Karpas-422 (cell line): ENCODE measurements around the gene IL1B. TPM values are rescaled to one million over a fixed set of nuclear protein-coding genes. Genes with fewer than 3 reads are reported as not detected.

Experiments
- DNase-seq: peaks from one replicate; pipeline ENCODE4 v3.0.0-alpha.2; 2015
- H2AFZ ChIP-seq: fragments of 200-600 bp; sonication (generic); 2 replicates; pipeline ENCODE4 v1.6.1; 2014; ENCODE audit warnings: antibody characterized with exemption, low read length, mixed read lengths
- H3K27ac ChIP-seq: fragments of 200-600 bp; sonication (generic); 2 replicates; pipeline ENCODE4 v1.5.1; 2014; ENCODE audit warnings: mild to moderate bottlenecking, low read length, moderate library complexity
- H3K27me3 ChIP-seq: fragments of 200-600 bp; sonication (generic); 2 replicates; pipeline ENCODE4 v1.6.1; 2014; ENCODE audit warnings: low read length, mixed read lengths
- H3K36me3 ChIP-seq: fragments of 200-600 bp; sonication (generic); 2 replicates; pipeline ENCODE4 v1.6.1; 2014; ENCODE audit warnings: low read length, mixed read lengths; ENCODE audit not compliant: insufficient read depth
- H3K4me1 ChIP-seq: fragments of 200-600 bp; sonication (generic); 2 replicates; pipeline ENCODE4 v1.6.1; 2014; ENCODE audit warnings: mild to moderate bottlenecking, low read length, mixed read lengths
- H3K4me2 ChIP-seq: fragments of 200-600 bp; sonication (generic); 2 replicates; pipeline ENCODE4 v1.6.1; 2014; ENCODE audit warnings: low read length, low read depth, mild to moderate bottlenecking; ENCODE audit not compliant: poor library complexity, severe bottlenecking
- H3K4me3 ChIP-seq: fragments of 200-600 bp; sonication (generic); 2 replicates; pipeline ENCODE4 v1.5.1; 2014; ENCODE audit warnings: mild to moderate bottlenecking, antibody characterized with exemption, low read length, mixed read lengths
- H3K79me2 ChIP-seq: fragments of 200-600 bp; sonication (generic); 2 replicates; pipeline ENCODE4 v1.6.1; 2014; ENCODE audit warnings: mild to moderate bottlenecking, low read length, mixed read lengths
- H3K9ac ChIP-seq: fragments of 200-600 bp; sonication (generic); 2 replicates; pipeline ENCODE4 v1.6.0; 2014; ENCODE audit warnings: low read length
- H3K9me2 ChIP-seq: fragments of 200-600 bp; sonication (generic), shearing (Covaris generic); replicated peaks from 2 replicates; pipeline ENCODE4 v1.6.0; 2014; ENCODE audit warnings: mild to moderate bottlenecking, low read length, moderate library complexity; ENCODE audit not compliant: insufficient read depth
- H3K9me3 ChIP-seq: fragments of 300-700, 200-600 bp; sonication (generic); 2 replicates; pipeline ENCODE4 v1.6.1; 2014; ENCODE audit warnings: low read length, mixed read lengths
- H4K20me1 ChIP-seq: fragments of 200-600 bp; sonication (generic); 2 replicates; pipeline ENCODE4 v1.6.1; 2014; ENCODE audit warnings: mild to moderate bottlenecking, antibody characterized with exemption, low read length, low read depth; ENCODE audit not compliant: insufficient read depth
- total RNA-seq: library from RNA; depleted of rRNA; stranded (reverse); fragments of >200 nt; shearing (Covaris generic); gene quantifications from 2 replicates; pipeline ENCODE4 v1.2.3, GENCODE V29; 2014; ENCODE audit warnings: low replicate concordance

The IL1B gene
- total RNA-seq, 1 experiment from 2014 or later = not detected

DNA sequence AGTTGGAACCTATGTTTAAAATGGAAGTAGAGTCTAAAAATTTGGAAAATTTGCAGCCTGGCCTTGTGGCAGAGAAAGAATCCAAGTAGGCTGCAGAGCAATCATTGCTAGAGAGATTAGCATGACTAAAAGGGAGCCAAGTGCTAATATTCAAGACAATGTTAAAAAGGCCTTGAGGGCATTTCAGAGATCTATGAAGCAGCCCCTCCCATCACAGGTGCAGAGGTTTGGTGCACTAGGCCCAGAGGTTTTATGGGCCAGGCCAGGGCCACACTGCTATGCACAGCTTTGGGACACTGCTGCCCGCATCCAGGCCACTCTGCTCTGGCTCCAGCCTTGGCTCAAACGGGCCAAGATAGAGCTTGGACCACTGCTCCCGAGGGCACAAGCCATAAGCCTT, 45.6 kb downstream of the IL1B start:
- Histone ChIP-seq H3K9me3 (no peaks in the 10 kb centered on the region), H3K4me1 (peaks cover 16% of the 10 kb centered on the region), H3K27me3 (no peaks in the 10 kb centered on the region), H3K4me2 (no peak overlapping the region), H3K4me3 (no peak overlapping the region), H4K20me1 (no peaks in the 10 kb centered on the region), H3K36me3 (no peaks in the 10 kb centered on the region), H3K9ac (no peak overlapping the region), H3K9me2 (no peaks in the 10 kb centered on the region), H3K27ac (no peak overlapping the region), H2AFZ (no peak overlapping the region), H3K79me2 (no peaks in the 10 kb centered on the region)
- no peak for DNase-seq

DNA sequence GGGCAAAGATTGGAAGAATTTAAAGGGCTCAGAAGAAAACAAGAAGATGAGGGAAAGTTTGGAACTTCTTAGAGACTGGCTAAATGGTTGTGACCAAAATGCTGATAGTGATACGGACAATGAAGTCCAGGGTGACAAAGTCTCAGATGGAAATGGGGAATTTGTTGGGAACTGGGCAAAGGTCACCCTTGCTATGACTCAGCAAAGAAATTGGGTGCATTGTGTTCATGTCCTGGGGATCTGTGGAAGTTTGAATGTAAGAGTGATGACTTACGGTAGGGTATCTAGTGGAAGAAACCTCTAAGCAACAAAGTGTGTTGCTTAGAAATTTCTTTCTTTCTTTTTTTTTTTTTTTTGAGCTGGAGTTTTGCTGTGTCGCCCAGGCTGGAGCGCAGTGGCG, 46.3 kb downstream of the IL1B start:
- Histone ChIP-seq H3K9ac (no peak overlapping the region), H4K20me1 (no peaks in the 10 kb centered on the region), H3K27ac (no peak overlapping the region), H3K4me2 (no peak overlapping the region), H3K4me3 (no peak overlapping the region), H3K9me3 (no peaks in the 10 kb centered on the region), H3K9me2 (no peaks in the 10 kb centered on the region), H3K36me3 (no peaks in the 10 kb centered on the region), H3K4me1 (peaks cover 16% of the 10 kb centered on the region), H2AFZ (no peak overlapping the region), H3K79me2 (no peaks in the 10 kb centered on the region), H3K27me3 (no peaks in the 10 kb centered on the region)
- DNase-seq = no peak

DNA sequence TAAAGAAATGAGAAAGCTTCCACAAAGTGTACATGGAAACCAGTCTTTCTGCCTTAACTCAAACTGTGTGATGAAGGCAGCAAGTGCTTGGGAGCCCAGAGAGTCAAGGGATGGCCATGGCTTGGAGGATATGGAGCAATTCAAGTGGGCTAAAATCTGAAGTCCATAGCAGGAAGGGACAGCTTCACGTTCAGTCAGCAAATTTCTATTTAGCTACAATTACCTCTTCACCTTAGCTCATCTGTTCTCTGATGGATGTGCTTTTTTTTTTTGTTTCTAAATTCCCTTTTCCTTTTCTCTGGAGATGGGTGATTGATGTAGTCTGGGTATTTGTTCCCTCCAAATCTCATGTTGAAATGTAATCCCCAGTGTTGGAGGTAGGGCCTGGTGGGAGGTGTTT, 47.4 kb downstream of the IL1B start:
- no peak overlapping the region for H3K4me3 ChIP-seq
- H4K20me1 ChIP-seq = no peaks in the 10 kb centered on the region
- H2AFZ ChIP-seq = no peak overlapping the region
- no peaks in the 10 kb centered on the region for H3K9me2 ChIP-seq
- H3K4me1 ChIP-seq = peaks cover 13% of the 10 kb centered on the region
- no peaks in the 10 kb centered on the region for H3K9me3 ChIP-seq
- H3K27me3 ChIP-seq = no peaks in the 10 kb centered on the region
- no peak overlapping the region for H3K9ac ChIP-seq
- no peak overlapping the region for H3K4me2 ChIP-seq
- no peaks in the 10 kb centered on the region for H3K36me3 ChIP-seq
- no peak for DNase-seq
- no peaks in the 10 kb centered on the region for H3K79me2 ChIP-seq
- no peak overlapping the region for H3K27ac ChIP-seq

DNA sequence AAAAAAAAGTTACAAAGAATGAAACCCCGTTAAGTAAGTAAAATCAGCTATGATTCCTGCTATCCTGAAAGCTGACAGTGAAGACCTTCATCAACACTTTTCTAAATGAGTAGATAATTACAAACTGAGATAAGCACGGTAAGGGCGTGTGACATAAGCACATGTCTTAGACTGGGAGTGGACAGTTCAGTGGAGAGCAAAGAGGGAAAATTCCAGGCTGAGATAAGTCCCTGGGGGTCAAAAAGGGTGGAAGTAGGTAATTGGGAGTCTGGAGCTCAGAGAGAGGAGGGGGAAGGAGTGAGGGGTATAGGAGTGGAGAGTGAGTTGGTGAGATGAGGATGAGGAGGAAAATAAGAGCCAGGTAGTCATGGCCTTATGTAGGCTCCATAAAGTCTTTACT, 47.9 kb downstream of the IL1B start:
- no peak overlapping the region for H3K4me2 ChIP-seq
- H3K9ac ChIP-seq = no peak overlapping the region

DNA sequence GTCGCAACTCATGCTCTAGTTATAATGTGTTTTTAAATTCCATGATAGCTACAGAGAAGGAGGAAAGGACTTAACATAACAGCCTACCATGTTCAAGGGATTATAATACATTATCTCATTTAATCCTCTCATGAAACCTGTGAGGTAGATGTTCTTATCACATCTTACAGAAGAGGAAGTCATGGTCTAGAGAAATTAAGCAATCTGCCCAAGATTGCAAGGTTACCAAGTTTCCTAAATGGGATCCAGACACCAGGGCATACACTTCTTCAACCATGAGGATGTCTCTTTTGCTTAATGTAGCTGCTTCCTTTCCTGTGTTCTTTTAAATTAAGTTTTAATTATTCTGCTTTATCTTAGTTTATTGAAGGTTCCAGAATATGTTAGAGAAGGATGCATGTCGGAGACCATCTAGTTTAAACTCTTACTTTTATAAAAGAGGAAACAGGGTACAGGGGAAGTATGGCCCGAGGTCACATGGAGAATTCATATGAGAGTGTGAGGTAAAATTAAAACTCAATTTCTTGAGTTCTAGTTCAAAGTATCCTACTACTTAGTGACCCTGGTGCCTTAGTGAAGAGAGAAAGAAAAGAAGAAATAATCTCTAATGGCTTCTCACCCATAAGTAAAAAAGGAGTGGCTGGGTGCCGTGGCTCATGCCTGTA, 48.7 kb downstream of the IL1B start:
- no peak overlapping the region for H3K9ac ChIP-seq
- no peak overlapping the region for H3K4me3 ChIP-seq
- H3K27me3 ChIP-seq = no peaks in the 10 kb centered on the region
- no peaks in the 10 kb centered on the region for H4K20me1 ChIP-seq
- H3K36me3 ChIP-seq = no peaks in the 10 kb centered on the region
- H3K9me2 ChIP-seq = no peaks in the 10 kb centered on the region
- no peak overlapping the region for H3K4me2 ChIP-seq
- peaks cover 15% of the 10 kb centered on the region for H3K4me1 ChIP-seq
- no peak overlapping the region for H3K27ac ChIP-seq
- no peak overlapping the region for H2AFZ ChIP-seq
- H3K79me2 ChIP-seq = no peaks in the 10 kb centered on the region
- peak; percentile 50 for DNase-seq
- no peaks in the 10 kb centered on the region for H3K9me3 ChIP-seq

More for the DNA sequence above, 47.9 kb downstream of the IL1B start:
- no peaks in the 10 kb centered on the region for H3K9me3 ChIP-seq
- peaks cover 9% of the 10 kb centered on the region for H3K4me1 ChIP-seq
- no peaks in the 10 kb centered on the region for H3K79me2 ChIP-seq
- no peak overlapping the region for H2AFZ ChIP-seq
- no peaks in the 10 kb centered on the region for H3K9me2 ChIP-seq
- H3K4me3 ChIP-seq = no peak overlapping the region
- H3K27me3 ChIP-seq = no peaks in the 10 kb centered on the region
- no peaks in the 10 kb centered on the region for H3K36me3 ChIP-seq
- H4K20me1 ChIP-seq = no peaks in the 10 kb centered on the region
- H3K27ac ChIP-seq = no peak overlapping the region
- DNase-seq = no peak

DNA sequence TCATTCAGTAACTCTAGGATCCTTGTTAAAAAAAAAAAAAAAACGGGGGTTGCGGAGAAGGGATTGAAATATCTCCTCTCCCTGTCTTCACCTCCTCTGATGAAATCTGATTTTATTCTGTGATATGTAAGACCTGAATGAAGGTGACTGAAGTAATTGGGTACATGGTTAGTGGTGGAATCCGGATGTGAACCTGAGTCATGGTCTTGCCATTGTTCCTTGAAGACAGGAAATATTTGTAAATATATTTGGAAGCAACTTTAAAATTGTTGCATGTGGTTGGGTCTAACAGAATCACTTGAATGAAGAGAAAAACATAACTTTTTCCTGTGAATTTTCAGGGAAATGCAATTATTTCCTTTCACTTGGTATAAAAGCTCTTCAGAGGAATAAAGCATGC, 49.3 kb downstream of the IL1B start:
- H3K4me3 ChIP-seq = no peak overlapping the region
- no peak overlapping the region for H3K4me2 ChIP-seq
- H3K36me3 ChIP-seq = no peaks in the 10 kb centered on the region
- DNase-seq = no peak
- H3K79me2 ChIP-seq = no peaks in the 10 kb centered on the region
- H3K9ac ChIP-seq = no peak overlapping the region
- no peaks in the 10 kb centered on the region for H3K27me3 ChIP-seq
- H3K9me3 ChIP-seq = no peaks in the 10 kb centered on the region
- H3K27ac ChIP-seq = no peak overlapping the region
- H3K4me1 ChIP-seq = peaks cover 21% of the 10 kb centered on the region
- no peaks in the 10 kb centered on the region for H3K9me2 ChIP-seq
- no peaks in the 10 kb centered on the region for H4K20me1 ChIP-seq
- H2AFZ ChIP-seq = no peak overlapping the region

DNA sequence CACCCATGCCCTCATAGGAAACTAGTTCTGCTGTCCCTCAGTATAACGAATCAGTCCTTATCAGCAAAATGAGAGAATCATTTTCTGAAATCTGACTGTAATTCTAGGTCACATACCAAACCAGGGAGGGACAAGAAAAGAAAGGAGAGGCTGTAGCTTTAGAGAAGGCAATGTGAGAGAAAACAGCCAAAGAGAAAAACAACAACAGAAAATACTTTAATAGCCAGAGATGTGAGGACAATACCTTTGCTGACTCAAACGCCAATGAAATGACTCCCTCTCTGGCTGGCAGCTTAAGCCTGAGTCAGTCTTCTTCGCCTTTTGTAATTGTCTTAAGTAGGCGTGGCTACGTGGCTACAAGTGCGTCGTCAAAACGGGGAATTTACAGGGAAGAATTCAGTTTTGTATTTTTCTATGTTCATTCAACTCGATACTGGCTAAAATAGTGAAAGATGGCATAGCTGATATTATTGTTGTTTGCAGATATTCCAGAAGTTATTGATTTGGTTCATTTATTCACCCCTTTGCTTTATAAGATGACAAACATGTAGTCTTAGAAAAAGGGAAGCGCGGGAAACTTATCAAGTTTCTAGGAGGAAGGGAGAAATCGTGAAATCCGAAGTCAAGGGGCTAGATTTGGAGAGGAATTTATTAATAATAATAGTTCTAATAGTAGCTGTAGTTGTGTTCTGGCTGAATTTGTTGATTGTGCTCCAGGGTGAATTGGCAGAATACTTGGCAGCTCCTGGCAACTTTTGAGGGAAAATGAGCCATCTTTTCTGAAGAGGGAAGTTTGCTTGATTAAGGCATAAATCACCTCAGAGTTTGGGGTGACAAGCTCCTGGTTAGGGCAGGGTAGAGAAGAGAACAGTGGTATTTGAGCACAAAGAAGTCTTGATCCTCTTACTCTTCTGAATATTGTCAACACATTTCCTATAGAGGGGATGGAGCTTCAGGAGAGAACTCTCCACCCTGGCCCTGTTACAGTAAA, 52.1 kb downstream of the IL1B start, which contains the start of gene IL1A:
IL1A (minus strand) TSS at position 295 of the 991 bp plus-strand sequence. CDS start 723 bp downstream, outside the sequence.
- H3K9ac ChIP-seq = no peak within 1 kb of the TSS
- peaks cover 33% of the 10 kb centered on the region for H3K4me1 ChIP-seq
- no peaks in the 10 kb centered on the region for H3K79me2 ChIP-seq
- H3K9me2 ChIP-seq = no peaks in the 10 kb centered on the region; the same call in 1 of the 2 replicates
- H3K27me3 ChIP-seq = no peaks in the 10 kb centered on the region
- no peak within 1 kb of the TSS for H3K27ac ChIP-seq
- H2AFZ ChIP-seq = peak within 1 kb of the TSS; percentile 91
- no peaks in the 10 kb centered on the region for H3K36me3 ChIP-seq
- H3K9me3 ChIP-seq = no peaks in the 10 kb centered on the region
- DNase-seq = no peak
- H3K4me2 ChIP-seq = peak within 1 kb of the TSS; percentile 72
- H4K20me1 ChIP-seq = no peaks in the 10 kb centered on the region
- H3K4me3 ChIP-seq = no peak within 1 kb of the TSS

DNA sequence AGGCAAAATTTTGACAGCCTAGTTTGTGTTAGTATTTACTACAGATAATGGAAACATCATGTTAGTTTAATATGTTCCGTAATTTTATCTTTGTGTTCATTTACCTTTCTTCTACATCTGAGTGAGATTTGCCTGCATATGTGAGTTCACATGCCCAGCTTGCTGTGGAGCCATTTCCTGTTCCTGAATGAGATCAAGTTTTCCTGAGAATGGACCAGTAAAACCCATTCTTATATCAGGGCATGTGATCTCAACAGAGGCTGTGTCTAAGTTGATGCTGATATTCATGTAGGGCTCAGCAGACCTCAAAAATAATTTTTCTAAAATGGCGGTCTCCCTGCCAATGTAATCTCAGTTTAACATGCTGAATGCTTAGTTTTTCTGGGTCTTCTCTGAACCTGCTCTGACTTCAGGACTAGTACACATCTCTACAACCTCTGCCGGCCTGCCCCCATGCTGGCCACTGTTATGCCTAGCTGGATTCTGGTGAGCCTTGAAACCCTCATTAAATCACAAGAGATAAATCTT, 53.3 kb downstream of the IL1B start:
- Histone ChIP-seq H3K9me3 (no peaks in the 10 kb centered on the region), H3K27ac (peak overlapping the region; percentile 83), H3K4me1 (peaks cover 33% of the 10 kb centered on the region), H3K9ac (no peak overlapping the region), H3K4me2 (peak overlapping the region; percentile 72), H2AFZ (peak overlapping the region; percentile 91), H3K79me2 (no peaks in the 10 kb centered on the region), H3K27me3 (no peaks in the 10 kb centered on the region), H3K4me3 (peak overlapping the region; percentile 39; the same call in 1 of the 2 replicates), H3K9me2 (no peaks in the 10 kb centered on the region; the same call in 1 of the 2 replicates), H4K20me1 (no peaks in the 10 kb centered on the region), H3K36me3 (no peaks in the 10 kb centered on the region)
- DNase-seq = peak; percentile 55
